GM18868 (cell line): ENCODE results near the gene USP6NL.
A peak's percentile ranks its signal among the peaks of the same experiment; 100 is the strongest.
"Not testable (repeated sequence)": the region's sequence is repeated elsewhere in the genome, so short reads cannot be mapped to it uniquely, and the experiment has no call there.

Experiments
- ATAC-seq: cut with Tn5 transposase; IDR thresholded peaks from one replicate; pipeline ENCODE4 v1.9.1; 2021; ENCODE audit warnings: mild to moderate bottlenecking, moderate library complexity; ENCODE audit not compliant: unreplicated experiment

Gene USP6NL

DNA sequence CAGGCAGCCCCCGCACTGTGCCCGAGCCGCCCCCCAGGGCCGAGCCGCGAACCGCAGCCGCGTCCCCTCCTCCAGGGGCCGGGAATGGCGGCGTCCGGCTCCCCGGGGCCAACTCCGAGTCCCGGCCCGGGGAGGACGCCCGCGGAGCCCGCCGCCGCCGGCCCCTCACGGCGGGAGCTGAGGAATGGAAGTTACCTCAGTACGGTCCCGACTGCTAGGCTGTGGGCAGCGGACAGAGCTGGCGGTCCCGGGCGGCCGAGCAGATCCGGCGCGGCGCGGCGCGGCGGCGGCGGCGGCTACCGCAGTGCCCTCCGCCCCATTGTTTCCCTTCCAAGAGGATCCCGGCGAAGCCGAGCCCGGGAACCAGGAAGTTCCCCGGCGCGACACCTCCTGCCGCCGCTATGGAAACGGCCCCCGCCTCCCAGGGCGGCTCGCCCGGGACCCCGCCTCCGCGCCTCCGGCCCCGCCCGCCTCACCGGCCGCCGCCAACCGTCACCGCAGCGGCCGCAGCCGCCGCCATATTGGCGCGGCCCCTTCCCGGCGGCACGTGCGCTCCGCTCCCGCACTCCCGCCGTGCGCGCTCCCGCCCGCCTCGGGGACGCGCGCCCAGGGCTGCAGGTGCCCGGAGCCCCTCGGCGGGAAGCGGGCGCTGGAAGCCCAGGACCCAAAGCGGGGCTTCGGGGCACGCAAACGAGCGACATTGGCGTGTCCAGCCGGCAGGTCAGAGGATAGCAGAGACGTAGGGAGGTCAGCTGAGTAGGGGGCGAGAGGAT, at the start of gene USP6NL:
USP6NL (minus strand) TSS at position 403 of the 773 bp plus-strand sequence. CDS start 14,016 bp downstream, outside the sequence.
- ATAC-seq: peak; percentile 55

DNA sequence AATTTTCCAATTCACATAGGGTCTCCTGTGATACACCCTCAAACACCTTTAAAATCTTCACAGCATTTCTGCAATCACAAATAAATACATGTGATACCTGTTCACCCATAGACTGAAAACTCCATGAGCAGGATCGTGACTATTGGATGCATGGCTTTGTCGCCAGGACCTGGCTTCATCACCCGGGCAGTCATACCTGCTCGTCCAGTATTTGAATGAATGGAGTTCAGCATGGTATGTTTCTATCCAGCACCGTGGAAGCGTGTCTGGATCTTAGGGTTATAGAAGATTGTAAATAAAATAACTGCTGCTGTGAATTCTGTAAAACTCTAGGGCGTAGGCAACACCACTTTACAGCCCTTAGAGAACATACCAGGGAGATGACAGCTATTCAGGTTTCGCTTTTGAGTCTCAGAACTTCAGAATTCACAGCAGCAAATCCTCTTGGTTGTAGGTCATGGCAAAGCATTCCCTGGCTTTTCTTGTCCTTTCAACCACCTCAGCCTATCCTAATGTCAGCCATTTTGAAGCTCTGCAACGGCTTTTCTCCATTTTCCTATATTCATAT, 47.4 kb upstream of the USP6NL start:
- no peak for ATAC-seq

GRCh38 chr10:11655836-11656235, 44.4 kb upstream of the USP6NL start:
- ATAC-seq: no peak

GRCh38 chr10:11654659-11655058, 43.2 kb upstream of the USP6NL start:
- ATAC-seq: no peak

- ATAC-seq: no peak
Measured at GRCh38 chr10:11653758-11654471, 42.5 kb upstream of the USP6NL start.

- ATAC-seq: no peak
Measured at GRCh38 chr10:11647676-11648075, 36.2 kb upstream of the USP6NL start.

GRCh38 chr10:11646450-11646849, 35.0 kb upstream of the USP6NL start:
- ATAC-seq: no peak

GRCh38 chr10:11643039-11643438, 31.6 kb upstream of the USP6NL start:
- no peak for ATAC-seq

DNA sequence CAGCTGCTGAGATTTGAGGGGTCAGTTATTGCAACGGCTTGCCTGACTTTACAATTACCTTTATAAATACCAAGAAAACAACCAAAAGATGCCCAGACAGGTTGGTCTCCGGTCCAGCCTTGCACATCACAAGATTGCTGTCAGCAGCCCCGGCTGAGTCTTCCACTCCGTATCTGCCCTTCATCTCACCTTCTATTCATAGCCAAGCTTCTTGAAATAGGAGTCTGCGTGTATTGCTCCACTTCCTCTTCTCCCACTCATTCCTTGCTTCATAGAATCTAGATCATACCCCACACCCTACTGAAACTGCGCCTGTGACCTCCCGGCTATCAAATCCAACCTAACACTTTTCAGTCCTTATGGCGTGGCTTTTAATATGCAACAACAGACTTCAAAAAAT, 31.1 kb upstream of the USP6NL start:
- ATAC-seq: no peak

GRCh38 chr10:11639849-11640764, 28.7 kb upstream of the USP6NL start:
- no peak for ATAC-seq

DNA sequence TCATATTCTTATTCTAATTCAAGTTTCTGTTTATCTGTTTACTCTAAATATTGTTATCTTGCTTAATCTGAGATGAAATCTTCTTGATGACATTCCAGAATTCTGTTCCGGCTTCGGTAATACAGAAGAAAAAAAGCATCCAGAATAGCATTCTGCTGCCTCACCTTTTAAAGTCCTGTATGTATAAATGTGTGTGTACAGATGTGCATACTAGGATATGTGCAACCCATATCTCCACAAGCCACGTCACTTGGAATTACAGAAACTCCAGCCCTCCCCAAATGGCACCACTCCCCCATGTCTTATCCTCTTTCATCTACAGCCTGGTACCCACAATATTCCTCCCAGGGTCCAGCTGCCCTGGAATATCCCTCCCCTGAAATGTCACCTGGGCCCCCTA, 27.9 kb upstream of the USP6NL start:
- ATAC-seq: no peak

DNA sequence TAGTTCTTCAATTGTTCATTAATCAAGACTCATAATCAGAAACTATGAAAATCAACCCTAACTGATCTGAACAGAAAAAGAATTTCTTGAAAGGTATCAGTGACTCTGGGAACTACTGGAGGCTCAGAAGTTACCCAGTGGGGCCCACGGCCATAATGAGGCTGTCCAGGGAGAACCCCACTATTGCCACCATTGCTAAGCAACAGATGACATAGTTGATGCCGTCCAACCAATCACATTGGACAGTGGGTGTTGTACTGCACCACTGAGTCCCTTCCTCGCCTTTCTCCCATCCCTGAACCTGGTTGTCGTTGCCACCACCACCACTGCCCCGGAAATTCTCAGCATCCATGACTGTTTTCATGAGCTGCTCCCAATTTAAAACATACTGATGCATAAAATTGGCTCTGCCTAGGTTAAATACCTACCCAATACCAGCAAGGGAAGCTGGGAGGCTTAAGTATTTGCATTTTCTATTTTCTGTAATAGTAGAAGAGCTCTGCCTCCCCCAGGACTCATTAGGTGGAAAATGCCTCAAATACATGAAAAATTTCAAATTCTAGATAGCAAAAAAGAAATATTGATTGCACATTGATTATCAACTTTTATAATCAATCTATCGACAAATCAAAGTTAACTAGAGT, 26.7 kb upstream of the USP6NL start:
- ATAC-seq: peak; percentile 100

- ATAC-seq: no peak
Measured at GRCh38 chr10:11636697-11637303, 25.4 kb upstream of the USP6NL start.

DNA sequence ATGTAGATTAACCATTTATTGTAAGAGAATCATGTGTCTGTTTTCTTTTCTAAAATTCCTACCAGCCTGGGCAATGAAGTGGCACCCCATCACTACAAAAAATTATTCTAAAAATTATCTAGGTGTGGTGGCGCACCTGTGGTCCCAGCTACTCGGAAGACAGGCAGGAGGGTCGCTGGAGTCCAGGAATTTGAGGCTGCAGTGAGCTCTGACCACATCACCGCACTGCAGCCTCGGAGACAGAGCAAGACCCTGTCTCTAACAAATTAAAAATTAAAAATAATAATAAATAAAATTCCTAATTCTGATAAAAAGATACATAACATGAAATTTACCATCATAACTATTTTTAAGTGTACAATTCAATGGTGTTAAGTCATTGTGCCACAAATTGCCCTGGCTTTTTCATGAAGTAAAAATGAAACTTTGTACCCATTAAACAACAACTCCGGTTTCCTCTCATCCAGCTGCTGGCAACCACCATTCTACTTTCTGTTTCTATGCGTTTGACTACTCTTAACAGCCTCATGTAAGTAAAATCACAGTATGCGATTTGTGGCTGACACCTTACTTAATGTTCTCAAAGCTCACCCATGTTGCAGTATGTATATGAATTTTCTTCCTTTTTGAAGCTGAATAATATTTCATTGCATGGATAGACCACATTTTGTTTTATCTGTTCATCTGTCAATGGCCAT, 20.6 kb upstream of the USP6NL start:
- peak; percentile 99 for ATAC-seq

DNA sequence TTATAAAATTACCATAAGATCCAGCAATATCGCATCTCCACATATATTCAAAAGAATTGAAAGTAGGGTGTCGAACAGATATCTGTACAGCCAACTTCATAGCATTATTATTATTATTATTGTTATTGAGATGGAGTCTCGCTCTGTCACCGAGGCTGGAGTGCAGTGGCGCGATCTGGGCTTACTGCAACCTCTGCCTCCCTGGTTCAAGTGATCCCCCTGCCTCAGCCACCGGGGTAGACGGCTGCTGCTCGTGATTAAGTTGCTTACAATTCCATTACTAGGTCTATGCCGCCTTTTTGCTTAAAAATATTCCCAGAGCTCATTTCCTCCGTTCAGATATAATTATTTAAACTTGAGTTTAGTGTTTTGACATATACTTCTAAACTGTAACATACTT, 19.8 kb upstream of the USP6NL start:
- no peak for ATAC-seq

DNA sequence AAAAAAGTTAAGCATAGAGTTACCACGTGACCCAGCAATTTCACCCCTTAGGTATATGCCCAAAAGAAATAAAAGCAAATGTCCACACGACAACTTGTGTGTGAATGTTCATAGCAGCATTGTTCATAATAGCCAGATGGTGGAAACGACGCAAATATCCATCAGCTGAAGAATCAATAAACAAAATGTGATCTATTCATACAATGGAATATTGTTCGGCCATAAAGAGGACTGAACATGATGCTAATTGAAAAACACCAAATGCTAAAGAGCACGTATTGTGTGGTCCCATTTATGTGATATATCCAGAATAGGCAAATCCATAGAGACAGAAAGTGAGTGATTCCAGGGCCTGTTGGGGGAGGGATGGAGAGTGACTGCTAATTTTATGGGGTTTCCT, 18.3 kb upstream of the USP6NL start:
- no peak for ATAC-seq

GRCh38 chr10:11627941-11628340, 16.5 kb upstream of the USP6NL start:
- ATAC-seq: not testable (repeated sequence)

- no peak for ATAC-seq
Measured at GRCh38 chr10:11626071-11626470, 14.6 kb upstream of the USP6NL start.

- peak; percentile 95 for ATAC-seq
Measured at GRCh38 chr10:11625019-11625735, 13.7 kb upstream of the USP6NL start.
